Ammon's horn (tissue), 1 donor: ENCODE results near the gene SMOC2.
"Not testable (repeated sequence)": the region's sequence is repeated elsewhere in the genome, so short reads cannot be mapped to it uniquely, and the experiment has no call there.

Source experiments
- DNase-seq: peaks from one replicate; pipeline ENCODE4 v3.0.0-alpha.2; 2016; ENCODE audit warnings: low spot score

SMOC2 gene

GRCh38 chr6:168538892-168539811, 98.2 kb downstream of the SMOC2 start:
- DNase-seq: no peak

DNA sequence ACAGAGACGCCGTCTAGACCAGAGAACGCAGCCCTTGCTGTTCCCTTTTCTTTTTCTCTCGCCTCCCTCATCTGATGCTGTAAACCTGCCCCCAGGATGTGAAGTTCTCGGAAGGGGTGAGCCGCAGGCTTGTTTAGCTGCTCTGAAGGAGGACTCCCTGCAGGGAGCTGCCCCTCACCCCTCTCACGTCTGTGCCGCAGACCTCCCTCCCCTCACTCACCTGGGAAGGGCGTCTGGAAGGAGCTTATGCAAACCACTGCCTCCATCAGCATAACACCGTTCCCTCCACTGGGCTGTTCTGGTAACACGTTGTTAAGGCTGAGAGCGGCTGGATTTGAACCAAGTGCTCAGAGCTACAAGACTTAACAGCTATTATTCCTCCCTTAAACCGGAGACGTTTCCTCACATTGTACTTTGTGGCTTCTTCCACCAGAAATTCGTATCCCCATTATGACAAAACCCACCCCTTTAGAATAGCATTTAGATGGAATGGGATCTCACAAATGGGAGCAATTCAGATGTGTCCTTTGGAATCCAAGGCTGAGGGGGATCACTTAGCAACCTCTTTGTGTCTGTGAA, 99.8 kb downstream of the SMOC2 start:
- no peak for DNase-seq

DNA sequence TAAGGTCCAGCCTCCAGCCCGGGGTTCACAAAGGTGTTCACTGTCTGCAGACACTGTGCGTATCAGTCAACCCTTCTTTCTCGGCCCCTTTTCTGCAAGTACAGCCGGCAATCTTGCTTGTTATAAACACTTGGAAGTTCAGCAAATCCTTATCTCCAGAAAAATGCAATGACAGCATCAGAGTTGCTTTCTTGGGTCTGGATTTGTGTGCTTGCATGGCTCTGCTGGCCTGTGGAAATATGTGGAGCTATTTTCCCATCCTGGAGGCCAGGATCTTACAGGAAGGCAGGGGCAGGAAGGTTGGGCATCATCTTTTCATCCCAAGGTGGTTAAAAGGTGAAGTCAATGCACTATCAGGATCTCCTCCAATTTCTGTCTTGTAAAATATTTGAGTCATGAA, 100.3 kb downstream of the SMOC2 start:
- DNase-seq: no peak

DNA sequence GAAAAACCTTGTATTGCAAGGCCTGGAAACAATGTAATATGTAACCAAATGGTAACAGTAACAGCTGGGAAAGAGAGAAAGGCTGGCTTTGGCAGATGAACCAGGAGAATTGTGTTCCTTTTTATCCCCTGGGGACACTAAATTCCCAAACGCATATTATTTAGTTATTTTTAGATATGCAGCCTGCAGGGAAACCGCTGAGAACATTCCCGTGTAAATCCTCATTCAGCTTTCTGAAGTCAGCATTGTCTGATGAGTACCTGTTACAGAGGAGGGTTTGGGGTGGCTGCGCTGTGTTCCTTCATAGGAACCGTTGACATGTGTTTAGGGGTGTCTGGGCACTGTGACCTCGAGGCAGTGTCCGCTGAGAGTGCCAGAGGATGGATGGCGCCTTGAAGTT, 101.3 kb downstream of the SMOC2 start:
- peak; percentile 22 for DNase-seq

GRCh38 chr6:168545428-168545827, 104.4 kb downstream of the SMOC2 start:
- DNase-seq: no peak

DNA sequence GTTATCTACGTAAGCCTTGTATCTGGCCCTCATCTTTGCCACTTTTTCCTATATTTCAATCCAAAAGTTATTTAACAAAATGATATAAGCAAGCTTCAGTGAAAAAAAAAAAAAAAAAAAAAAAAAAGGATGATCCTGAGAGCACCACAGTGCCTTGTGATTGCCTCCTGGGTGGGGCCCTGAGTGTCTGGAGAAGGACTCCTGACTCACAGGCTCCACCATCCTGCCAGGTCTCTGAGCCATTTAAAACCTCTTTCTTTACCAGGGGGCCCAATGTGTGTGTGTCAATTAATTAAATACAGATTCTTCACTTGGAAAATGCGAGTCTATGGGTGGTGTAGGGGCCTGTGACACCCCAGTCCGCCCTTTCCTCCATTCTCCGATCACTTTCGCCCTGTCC, 105.2 kb downstream of the SMOC2 start:
- DNase-seq: no peak

DNA sequence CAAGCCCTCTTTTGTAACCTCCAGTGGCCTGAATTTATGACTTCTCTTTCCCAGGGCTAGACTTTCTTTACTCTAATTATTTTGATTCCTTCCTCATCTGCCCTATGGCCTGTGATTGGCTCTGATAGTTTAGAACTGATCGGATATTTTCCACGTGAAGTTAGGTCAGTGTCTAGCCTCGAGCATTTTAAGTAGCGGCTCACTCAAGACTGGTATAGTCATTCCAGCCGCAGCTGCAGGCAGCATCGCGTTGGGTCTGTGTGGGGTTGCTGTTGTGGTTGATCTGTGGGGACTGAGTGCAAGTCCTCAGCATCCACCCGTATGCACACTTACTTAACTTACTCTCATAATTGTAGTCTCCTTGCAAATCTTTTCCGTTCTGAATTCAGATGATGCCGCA, 105.7 kb downstream of the SMOC2 start:
- DNase-seq: no peak

DNA sequence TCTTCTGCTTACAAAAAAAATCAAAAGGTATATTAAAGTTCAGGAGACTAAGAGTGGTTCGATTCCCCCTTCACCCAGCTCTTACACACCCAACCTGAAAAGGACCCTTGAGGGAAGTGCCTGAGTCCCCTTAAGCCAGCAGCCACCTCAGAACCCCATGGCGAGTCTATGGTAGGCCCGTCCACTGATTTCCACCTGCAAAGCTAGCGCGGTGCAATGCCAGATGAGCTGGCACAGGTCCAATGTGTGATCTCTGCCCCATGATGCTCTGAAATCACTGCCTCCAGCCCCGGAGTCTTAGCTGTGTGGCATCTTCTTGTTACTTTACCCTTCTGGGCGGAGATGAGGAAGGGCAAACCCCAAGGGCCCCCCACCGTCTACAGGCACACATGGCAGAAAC, 109.3 kb downstream of the SMOC2 start:
- no peak for DNase-seq

DNA sequence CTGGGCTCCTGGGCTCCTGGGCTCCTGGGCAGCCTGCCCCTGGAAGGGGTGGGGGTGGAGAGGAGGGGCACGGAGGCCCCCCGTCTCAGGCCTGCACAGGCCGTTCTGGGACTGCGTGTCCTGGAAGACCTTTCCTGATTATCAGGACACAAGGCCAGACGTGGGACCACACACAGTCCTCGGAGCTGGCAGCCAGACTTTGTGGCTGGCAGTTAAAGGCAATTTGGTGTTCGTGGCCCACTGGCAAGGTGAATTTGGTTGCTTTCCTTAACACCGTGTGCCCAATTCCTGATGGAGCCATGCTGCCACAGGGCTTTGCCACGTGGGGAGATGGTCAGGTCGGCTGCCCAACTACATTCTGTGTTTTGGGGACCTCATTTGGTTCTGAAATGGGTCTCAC, 113.5 kb downstream of the SMOC2 start:
- DNase-seq: no peak

GRCh38 chr6:168554898-168555617, 114.1 kb downstream of the SMOC2 start:
- DNase-seq: no peak

GRCh38 chr6:168555618-168556273, 114.8 kb downstream of the SMOC2 start:
- DNase-seq: no peak

DNA sequence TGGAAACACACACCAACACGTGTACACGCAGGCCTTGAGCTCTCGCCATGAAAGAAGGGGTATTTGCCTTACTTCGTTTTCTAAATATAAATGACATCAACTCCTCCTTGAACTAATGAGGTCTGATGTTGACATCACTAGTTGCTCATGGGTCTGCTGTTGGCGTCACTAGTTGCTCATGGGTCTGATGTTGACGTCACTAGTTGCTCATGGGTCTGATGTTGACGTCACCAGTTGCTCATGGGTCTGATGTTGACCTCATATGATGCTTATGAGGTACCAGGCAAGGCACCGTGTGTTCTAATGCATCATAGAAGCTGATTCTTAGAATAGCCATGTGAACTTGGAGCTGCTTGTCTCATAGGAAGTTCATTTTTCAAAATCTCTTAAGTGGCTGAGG, 116.5 kb downstream of the SMOC2 start:
- no peak for DNase-seq

- DNase-seq: no peak
Observed at GRCh38 chr6:168558686-168559085, 117.7 kb downstream of the SMOC2 start.

DNA sequence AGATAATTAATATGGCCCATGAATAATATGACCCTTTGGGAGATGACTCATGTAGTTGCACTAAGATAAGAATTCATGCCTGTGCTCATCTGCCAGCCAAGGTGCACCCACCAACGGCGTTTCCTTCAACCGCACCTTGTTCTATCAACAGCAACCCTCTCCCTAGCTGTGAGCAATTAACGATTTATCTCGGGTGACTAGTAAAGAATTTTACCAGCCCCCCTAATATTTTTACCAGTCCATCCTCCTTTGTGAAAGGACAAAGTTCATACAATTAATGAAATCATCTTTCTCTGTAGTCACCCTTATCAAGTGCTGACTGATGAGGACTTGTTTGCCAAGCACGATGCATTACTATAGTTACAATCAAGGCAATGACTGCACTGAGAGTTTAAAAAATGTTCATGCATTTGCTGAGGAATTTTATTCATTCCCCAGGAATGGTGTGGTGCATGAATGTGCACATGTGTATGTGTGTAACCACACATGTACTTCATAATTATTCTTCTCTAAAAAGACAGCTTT, 118.7 kb downstream of the SMOC2 start:
- DNase-seq: no peak

DNA sequence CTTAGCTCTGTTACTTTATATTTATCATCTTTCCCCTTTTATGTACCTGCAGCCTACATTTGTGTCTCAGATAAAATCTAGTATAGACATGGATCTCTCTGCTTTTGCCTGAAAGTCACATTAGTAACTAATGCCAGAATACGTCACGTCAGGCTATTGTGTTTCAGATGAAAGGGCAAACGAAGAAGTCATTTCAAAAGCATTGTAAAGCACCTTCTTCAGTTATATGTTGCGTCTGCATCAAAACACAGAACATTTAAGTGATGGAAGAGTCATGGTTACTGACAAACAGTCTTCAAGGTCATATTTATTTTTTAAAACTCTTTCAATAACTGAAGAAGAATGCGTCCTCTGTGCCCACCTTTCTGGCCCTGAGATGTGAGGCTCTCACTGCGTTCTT, 119.1 kb downstream of the SMOC2 start:
- DNase-seq: no peak

GRCh38 chr6:168562576-168563151, 121.7 kb downstream of the SMOC2 start:
- no peak for DNase-seq

DNA sequence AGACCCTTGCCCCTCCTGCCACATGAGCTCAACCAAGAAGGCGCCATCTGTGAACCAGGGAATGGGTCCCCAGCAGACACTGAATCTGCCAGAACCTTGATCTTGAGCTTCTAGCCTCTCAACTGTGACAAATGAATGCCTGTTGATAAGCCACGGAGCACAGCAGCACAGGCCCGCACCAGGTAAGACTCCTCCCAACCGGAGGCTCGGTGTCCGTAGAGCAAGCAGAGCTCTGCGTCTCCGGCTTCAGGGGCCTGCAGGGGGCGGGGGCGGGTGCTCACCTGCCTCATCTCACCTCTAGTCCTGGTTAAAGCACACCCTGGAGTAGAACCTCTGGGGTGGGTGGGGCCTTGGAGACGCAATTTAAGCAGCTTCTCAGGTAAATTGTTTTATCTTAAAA, 122.7 kb downstream of the SMOC2 start:
- no peak for DNase-seq

GRCh38 chr6:168565112-168565511, 124.1 kb downstream of the SMOC2 start:
- DNase-seq: no peak

DNA sequence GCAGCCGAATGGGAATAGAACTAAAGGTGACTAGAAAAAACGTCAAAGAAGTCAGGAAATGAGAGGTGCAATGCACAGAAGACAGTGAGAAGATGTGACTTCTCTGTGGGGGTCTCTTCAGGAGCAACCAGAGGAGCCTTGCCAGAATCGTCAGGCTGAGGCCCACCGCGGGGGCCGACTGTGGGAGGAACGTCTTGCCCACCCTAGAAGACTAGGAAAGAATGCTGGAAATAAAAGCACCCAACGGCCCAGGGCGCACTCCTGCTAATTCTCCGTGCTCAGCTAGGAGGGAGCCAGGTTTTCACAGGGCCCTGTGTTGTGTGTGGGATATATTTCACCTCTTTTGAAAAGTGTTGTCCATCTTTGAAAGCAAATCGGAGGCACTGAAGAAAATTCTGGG, 129.2 kb downstream of the SMOC2 start:
- no peak for DNase-seq

DNA sequence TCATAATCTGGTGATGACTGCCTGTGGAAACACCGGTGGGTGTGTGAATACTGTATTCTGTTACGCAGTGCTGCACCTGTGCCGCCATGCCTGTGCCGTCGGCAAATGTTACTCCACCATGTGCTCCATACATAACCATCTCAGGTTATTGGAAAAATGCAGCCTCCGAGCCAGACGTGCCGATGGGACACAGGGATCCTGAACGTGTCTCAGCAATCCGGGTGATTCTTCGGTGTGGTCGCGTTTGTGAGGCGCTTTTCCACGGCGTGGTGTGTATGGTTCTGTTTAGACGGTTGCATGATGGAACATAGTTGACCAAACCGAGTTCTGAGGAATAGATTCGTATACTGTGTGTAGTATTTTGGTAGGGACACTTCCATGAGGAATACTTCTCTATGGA, 130.3 kb downstream of the SMOC2 start:
- no peak for DNase-seq

DNA sequence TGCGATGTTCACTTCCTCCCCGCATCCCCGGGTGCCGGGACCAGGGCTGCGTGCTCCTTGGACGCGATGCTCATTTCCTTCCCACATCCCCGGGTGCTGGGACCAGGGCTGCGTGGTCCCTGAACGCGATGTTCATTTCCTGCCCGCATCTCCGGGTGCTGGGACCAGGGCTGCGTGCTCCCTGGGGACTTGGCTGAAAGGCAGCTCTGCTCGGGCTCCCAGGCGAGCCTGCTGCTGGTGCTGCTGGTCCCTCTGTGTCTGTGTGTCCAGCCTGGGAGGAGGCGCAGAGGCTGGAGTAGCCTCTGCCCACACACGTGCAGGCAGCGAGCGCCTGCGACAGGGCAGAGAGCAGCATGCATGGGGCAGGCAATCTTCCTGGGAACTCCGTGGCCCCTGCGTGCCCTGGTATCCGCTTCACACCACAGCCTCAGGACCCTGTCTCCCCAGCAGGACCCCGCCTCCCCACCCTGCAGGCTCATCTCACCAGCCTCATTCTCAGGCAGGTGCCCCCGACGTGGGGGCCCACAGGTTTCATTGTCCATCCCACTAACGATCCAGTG, 132.4 kb downstream of the SMOC2 start:
- DNase-seq: not testable (repeated sequence)
